Lower lobe of right lung (tissue), 2 donors: Measurements from ENCODE around the gene RNF113A. TPM values are rescaled to one million over a fixed set of nuclear protein-coding genes. Genes with fewer than 3 reads are reported as not detected.
"Not testable (repeated sequence)": the region's sequence is repeated elsewhere in the genome, so short reads cannot be mapped to it uniquely, and the experiment has no call there.

ENCODE experiments used
- ATAC-seq, 2 donors: fragments of 200-7000 bp; cut with Tn5 transposase; one replicate each; pipeline ENCODE4 v1.9.1; 2020 to 2022; ENCODE audit warnings: mild to moderate bottlenecking in 2 of 2, moderate library complexity in 2 of 2
- DNase-seq: peaks from one replicate; pipeline ENCODE4 v3.0.0-alpha.2; 2020
- H3K27ac ChIP-seq: fragments of 200-600 bp; one replicate; pipeline ENCODE4 v1.8.0; 2022
- H3K27me3 ChIP-seq: fragments of 200-600 bp; one replicate; pipeline ENCODE4 v1.8.0; 2022; ENCODE audit warnings: low read depth
- H3K36me3 ChIP-seq: fragments of 200-600 bp; one replicate; pipeline ENCODE4 v1.8.0; 2022; ENCODE audit warnings: mild to moderate bottlenecking
- H3K4me1 ChIP-seq: fragments of 200-600 bp; one replicate; pipeline ENCODE4 v1.8.0; 2022
- H3K4me3 ChIP-seq: fragments of 200-600 bp; one replicate; pipeline ENCODE4 v1.8.0; 2022; ENCODE audit warnings: mild to moderate bottlenecking
- H3K9me3 ChIP-seq: fragments of 200-600 bp; one replicate; pipeline ENCODE4 v1.8.0; 2022
- intact Hi-C: fragments of 100-400 bp; cut with DNase I; formaldehyde crosslinking; loops from one replicate; pipeline ENCODE4 v1.11.0; 2022
- total RNA-seq: library from RNA; stranded (reverse); fragmentation: NEBNext Ultra II Directional; extraction: Animal tissue kit (Norgen Biotek cat#: 25700); gene quantifications from one replicate; pipeline ENCODE4 v1.2.1, GENCODE V29; 2021
- TF ChIP-seq, protein P1 (sequence below): fragments of 200-600 bp; IDR thresholded peaks from one replicate; pipeline ENCODE4 v1.8.0; 2022; ENCODE audit warnings: antibody characterized with exemption, mild to moderate bottlenecking
- donor health status: DM: no; HTN: yes; CAD: no; lungs with severe emphysema.

RNF113A gene
- total RNA-seq, 1 donor from 2014 or later = 13.5 TPM

DNA sequence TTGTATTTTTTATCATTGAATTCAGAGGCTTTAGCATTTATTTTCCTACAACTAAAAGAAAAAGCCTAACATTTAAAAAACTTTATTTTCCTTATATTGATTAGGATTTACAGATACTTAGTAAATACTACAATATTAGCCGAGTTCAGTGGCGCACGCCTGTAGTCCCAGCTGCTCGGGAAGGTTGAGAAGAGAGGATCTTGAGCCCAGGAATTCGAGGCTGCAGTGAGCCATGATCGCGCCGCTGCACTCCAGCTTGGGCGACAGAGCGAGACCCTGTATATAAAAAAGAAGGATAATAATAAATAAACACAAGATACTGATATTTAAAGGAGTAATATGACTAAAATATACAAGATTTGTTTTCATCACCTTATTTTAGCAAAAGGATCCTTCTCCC, 18.1 kb downstream of the RNF113A start:
- Histone ChIP-seq H3K27me3 (no peaks in the 10 kb centered on the region), H3K4me1 (no peaks in the 10 kb centered on the region), H3K4me3 (peak overlapping the region; percentile 71), H3K36me3 (peaks cover 11% of the 10 kb centered on the region), H3K9me3 (no peaks in the 10 kb centered on the region), H3K27ac (peak overlapping the region; percentile 76)
- peak in 1 of 2 donors; percentile 44 for ATAC-seq
- intact Hi-C loops = no loop called here
- TF ChIP-seq, protein P1, sequence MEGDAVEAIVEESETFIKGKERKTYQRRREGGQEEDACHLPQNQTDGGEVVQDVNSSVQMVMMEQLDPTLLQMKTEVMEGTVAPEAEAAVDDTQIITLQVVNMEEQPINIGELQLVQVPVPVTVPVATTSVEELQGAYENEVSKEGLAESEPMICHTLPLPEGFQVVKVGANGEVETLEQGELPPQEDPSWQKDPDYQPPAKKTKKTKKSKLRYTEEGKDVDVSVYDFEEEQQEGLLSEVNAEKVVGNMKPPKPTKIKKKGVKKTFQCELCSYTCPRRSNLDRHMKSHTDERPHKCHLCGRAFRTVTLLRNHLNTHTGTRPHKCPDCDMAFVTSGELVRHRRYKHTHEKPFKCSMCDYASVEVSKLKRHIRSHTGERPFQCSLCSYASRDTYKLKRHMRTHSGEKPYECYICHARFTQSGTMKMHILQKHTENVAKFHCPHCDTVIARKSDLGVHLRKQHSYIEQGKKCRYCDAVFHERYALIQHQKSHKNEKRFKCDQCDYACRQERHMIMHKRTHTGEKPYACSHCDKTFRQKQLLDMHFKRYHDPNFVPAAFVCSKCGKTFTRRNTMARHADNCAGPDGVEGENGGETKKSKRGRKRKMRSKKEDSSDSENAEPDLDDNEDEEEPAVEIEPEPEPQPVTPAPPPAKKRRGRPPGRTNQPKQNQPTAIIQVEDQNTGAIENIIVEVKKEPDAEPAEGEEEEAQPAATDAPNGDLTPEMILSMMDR = no peak
- no peak for DNase-seq

DNA sequence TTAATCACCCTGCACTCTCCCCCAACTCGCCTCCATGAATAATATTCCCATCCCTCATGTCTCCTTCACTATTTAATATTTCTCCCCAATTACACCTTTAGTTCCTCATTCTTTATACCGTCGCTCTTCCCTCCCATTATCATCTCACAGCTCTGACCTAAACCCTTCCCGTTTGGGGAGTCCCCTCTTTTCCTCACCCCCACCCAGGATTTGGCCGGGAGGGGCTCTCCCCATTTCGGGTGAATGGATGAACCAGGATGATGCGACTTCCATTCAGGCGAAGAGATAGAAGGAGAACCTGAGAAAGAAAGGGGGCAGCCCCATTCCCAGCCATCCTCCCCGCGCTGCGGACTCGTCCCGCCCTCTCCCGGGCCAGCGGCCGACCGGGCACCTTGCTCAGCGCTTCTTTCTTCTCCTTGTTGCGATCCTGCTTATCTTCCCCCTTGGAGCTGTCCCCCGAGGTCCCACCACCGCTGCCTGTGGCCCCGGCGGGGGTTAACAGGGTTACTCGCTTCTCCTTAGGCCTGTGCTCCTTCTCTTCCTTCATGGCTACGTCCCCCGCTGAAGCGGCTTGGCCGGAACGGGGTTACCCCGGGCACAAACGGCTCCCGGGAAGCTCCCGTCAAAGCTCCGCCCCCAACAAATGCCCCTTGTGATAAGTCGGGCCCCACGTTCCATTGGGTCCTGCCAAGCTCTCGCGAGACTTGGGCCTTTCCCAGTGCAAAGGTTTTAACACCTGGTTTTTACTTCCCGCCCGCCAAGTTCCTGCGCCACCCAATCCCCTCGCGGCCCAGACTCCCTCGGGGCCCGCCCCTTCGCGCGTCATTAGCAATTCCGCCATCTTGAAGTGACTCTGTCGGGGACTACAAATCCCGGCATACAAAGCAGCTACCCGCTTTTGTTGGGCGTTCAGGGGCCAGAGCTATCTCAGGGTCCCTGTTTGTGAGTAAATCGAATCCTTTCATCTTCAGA, 18.9 kb downstream of the RNF113A start, which contains the start of gene UPF3B:
Gene UPF3B (minus strand): TSS at position 582 of the 972 bp plus-strand sequence. CDS start 35 bp downstream, at position 547.
- peak within 1 kb of the TSS; percentile 71 for H3K4me3 ChIP-seq
- H3K27me3 ChIP-seq = no peaks in the 10 kb centered on the region
- TF ChIP-seq, protein P1 = no peak
- no peaks in the 10 kb centered on the region for H3K9me3 ChIP-seq
- intact Hi-C loops = no loop called here
- no peaks in the 10 kb centered on the region for H3K4me1 ChIP-seq
- peak; percentile 97 for DNase-seq
- H3K27ac ChIP-seq = peak within 1 kb of the TSS; percentile 76
- H3K36me3 ChIP-seq = peaks cover 14% of the 10 kb centered on the region
- peak; percentile 97 to 99 for ATAC-seq

DNA sequence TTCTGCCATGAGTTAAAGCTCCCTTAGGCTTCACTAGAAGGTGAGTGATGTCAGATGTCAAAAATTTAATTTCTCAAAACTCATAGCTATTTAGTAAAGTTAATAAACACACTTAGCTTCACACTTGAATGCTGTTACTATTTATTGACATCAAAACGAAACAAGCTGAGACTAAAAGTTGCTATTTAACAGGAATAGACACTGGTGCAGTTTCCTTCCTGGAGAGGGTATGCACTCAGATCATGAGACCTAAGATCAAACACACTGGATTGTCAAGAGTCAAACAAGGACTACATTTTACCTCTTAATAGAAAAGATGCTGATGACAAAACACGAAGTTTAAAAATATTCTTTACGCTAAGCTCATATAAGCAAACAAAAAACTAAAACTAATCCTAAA, 37.6 kb downstream of the RNF113A start:
- H3K27me3 ChIP-seq = no peaks in the 10 kb centered on the region
- intact Hi-C loops = no loop called here
- no peaks in the 10 kb centered on the region for H3K9me3 ChIP-seq
- H3K4me1 ChIP-seq = no peaks in the 10 kb centered on the region
- H3K36me3 ChIP-seq = peaks cover 64% of the 10 kb centered on the region
- TF ChIP-seq, protein P1 = no peak
- no peak for ATAC-seq
- DNase-seq = no peak
- no peak overlapping the region for H3K27ac ChIP-seq
- no peak overlapping the region for H3K4me3 ChIP-seq

DNA sequence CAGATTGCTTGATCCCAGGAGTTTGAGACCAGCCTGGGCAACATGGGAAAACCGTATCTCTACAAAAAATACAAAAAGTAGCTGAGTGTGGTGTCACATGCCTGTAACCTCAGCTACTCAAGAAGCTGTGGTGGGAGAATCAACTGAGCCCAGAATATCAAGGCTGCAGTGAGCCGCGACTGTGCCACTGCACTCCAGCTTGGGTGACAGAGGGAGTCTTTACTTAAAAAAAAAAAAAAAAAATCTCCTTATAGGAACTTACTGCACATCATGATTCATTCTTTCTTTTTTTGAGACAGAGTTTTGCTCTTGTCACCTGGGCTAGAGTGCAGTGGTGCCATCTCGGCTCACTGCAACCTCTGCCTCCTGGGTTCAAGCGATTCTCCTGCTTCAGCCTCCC, 43.1 kb downstream of the RNF113A start:
- Histone ChIP-seq H3K27ac (no peak overlapping the region), H3K4me3 (no peak overlapping the region), H3K9me3 (no peaks in the 10 kb centered on the region), H3K27me3 (no peaks in the 10 kb centered on the region), H3K36me3 (peaks cover 18% of the 10 kb centered on the region), H3K4me1 (no peaks in the 10 kb centered on the region)
- TF ChIP-seq, protein P1 = no peak
- DNase-seq (no peak), ATAC-seq (no peak)
- intact Hi-C loops = no loop called here

DNA sequence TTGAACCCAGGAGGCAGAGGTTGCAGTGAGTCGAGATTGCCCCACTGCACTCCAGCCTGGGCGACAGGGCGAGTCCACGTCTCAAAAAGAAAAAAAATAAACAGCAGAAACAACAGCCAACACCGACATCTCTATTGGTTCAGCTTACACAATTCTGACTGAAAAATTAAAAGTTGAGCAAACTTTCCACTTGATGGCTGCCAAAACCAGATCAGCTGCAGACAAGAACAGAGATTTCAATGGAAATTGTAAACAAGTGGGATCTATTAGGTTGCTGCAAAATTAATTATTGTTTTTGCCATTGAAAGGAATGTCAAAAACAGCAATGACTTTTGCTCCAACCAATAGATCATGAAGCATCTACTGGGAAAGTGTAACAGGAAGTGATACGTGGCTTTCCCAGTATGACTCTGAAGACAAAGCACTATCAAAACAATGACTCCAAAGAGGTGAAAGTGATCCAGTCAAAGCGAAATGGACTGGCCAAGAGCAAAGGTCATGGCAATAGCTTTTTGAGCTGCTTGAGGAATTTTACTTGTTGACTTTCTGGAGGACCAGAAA, 45.1 kb downstream of the RNF113A start:
- Histone ChIP-seq H3K9me3 (no peaks in the 10 kb centered on the region), H3K4me3 (no peak overlapping the region), H3K4me1 (no peaks in the 10 kb centered on the region), H3K36me3 (peaks cover 5% of the 10 kb centered on the region), H3K27ac (no peak overlapping the region), H3K27me3 (no peaks in the 10 kb centered on the region)
- peak in 1 of 2 donors; percentile 16 for ATAC-seq
- DNase-seq = no peak
- TF ChIP-seq, protein P1 = no peak
- intact Hi-C loops = no loop called here

DNA sequence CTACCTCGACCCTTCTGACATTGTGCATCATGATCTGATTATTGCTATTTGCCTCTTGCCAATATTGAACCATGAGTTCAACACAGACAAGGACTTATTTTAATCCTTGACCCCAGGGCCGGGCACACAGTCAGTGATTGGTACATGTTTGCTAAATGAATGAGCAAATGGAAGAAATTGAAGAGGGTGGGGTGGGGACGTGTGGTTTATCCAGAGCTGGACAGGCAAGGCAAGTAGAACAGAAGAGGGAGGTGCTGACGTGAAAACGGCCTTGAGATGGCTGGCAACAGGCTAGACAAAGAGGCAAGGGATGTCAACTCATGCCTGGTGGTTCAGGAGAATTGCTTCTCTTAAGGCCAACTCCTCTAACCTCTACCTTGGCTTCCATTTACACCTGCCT, 47.3 kb downstream of the RNF113A start:
- intact Hi-C loops, H3K4me1 ChIP-seq, DNase-seq, H3K36me3 ChIP-seq, H3K9me3 ChIP-seq, H3K27me3 ChIP-seq, H3K27ac ChIP-seq, ATAC-seq, H3K4me3 ChIP-seq: not testable (repeated sequence)

DNA sequence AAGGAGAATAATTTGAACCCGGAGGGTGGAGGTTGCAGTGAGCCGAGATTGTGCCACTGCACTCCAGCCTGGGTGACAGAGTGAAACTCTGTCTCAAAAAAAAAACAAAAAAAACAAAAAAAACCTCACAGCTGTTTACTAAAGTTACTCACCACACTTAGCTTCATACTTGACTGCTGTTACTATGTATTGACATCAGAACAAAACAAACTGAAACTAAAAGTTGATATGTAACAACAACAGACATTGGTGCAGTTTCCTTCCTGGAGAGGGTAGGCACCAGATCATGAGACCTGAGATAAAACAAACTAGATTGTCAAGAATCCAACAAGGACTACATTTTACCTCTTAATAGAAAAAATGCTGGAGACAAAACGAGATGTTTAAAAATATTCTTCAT, 49.8 kb downstream of the RNF113A start:
- H3K36me3 ChIP-seq, DNase-seq, H3K27me3 ChIP-seq, H3K4me3 ChIP-seq, H3K9me3 ChIP-seq, H3K4me1 ChIP-seq, intact Hi-C loops: not testable (repeated sequence)
- peak overlapping the region; percentile 46 for H3K27ac ChIP-seq
- peak; percentile 37 to 87 for ATAC-seq
